Bronchial epithelial cell (primary cell): ENCODE results near the gene PRAMEF2. TPM values are rescaled to one million over a fixed set of nuclear protein-coding genes. Genes with fewer than 3 reads are reported as not detected.
"Not testable (repeated sequence)": the region's sequence is repeated elsewhere in the genome, so short reads cannot be mapped to it uniquely, and the experiment has no call there.

Experiments used
- DNase-seq: peaks from one replicate; pipeline ENCODE4 v3.0.0-alpha.2; 2010; ENCODE audit warnings: low read depth
- FAIRE-seq: peaks from 2 replicates; lab custom pipeline; 2011; peaks lifted over from hg19 to GRCh38; lab: Jason Lieb, UNC
- H3K27me3 ChIP-seq: 2 replicates; pipeline ENCODE4 v1.5.1; 2011; ENCODE audit warnings: low read length; ENCODE audit not compliant: control insufficient read depth, insufficient read depth
- H3K36me3 ChIP-seq: 2 replicates; pipeline ENCODE4 v1.5.1; 2011; ENCODE audit warnings: low read length; ENCODE audit not compliant: control insufficient read depth, insufficient read depth
- H3K4me3 ChIP-seq: 2 replicates; pipeline ENCODE4 v1.5.1; 2011; ENCODE audit warnings: mild to moderate bottlenecking, low read depth, low read length, control low read depth
- CTCF ChIP-seq: IDR thresholded peaks from 2 replicates; pipeline ENCODE4 v1.5.1; 2011; ENCODE audit warnings: mild to moderate bottlenecking, moderate library complexity, low read length, control low read depth, inconsistent platforms; ENCODE audit not compliant: insufficient read depth, severe bottlenecking
- total RNA-seq: library from RNA; depleted of rRNA; stranded (reverse); fragments of >200 nt; gene quantifications from 2 replicates; pipeline ENCODE4 v1.2.1, GENCODE V29; 2014

The PRAMEF2 gene
- total RNA-seq, 1 donor from 2014 or later: not detected

- DNase-seq (peak; percentile 40), FAIRE-seq (no peak)
- no peaks in the 10 kb centered on the region for H3K27me3 ChIP-seq
- TF ChIP-seq CTCF: no peak
- H3K4me3 ChIP-seq: no peak overlapping the region
- H3K36me3 ChIP-seq: no peaks in the 10 kb centered on the region
Observed at GRCh38 chr1:12851779-12852178, 5.1 kb upstream of the PRAMEF2 start.

- not testable (repeated sequence) for H3K4me3 ChIP-seq, DNase-seq, H3K27me3 ChIP-seq, FAIRE-seq, H3K36me3 ChIP-seq
Observed at GRCh38 chr1:12863131-12863880, 6.4 kb downstream of the PRAMEF2 start.

GRCh38 chr1:12878453-12878852, 21.6 kb downstream of the PRAMEF2 start:
- not testable (repeated sequence) for DNase-seq, FAIRE-seq, H3K36me3 ChIP-seq, H3K27me3 ChIP-seq, H3K4me3 ChIP-seq

- FAIRE-seq, H3K27me3 ChIP-seq, H3K4me3 ChIP-seq, DNase-seq, H3K36me3 ChIP-seq: not testable (repeated sequence)
Observed at GRCh38 chr1:12886101-12886500, 29.2 kb downstream of the PRAMEF2 start, which contains the start of gene PRAMEF4. TSS of gene PRAMEF4 (minus strand) at chr1:12886201. CDS start at chr1:12883394, 2,807 bp downstream.

- not testable (repeated sequence) for DNase-seq, FAIRE-seq, H3K27me3 ChIP-seq, H3K36me3 ChIP-seq, H3K4me3 ChIP-seq
Observed at GRCh38 chr1:12898170-12898569, 41.3 kb downstream of the PRAMEF2 start, which contains the start of gene PRAMEF10. TSS of gene PRAMEF10 (minus strand) at chr1:12898270. CDS start at chr1:12895847, 2,423 bp downstream.

GRCh38 chr1:12899186-12899585, 42.3 kb downstream of the PRAMEF2 start:
- not testable (repeated sequence) for DNase-seq, H3K4me3 ChIP-seq, H3K27me3 ChIP-seq, H3K36me3 ChIP-seq, FAIRE-seq

GRCh38 chr1:12903793-12904572, 47.1 kb downstream of the PRAMEF2 start:
- not testable (repeated sequence) for FAIRE-seq, H3K27me3 ChIP-seq, DNase-seq, H3K4me3 ChIP-seq, H3K36me3 ChIP-seq

Other genes starting within 250 kb of the PRAMEF2 start
- 29.3 and 63.7 TPM in 2 replicates for gene DHRS3, start 238.9 kb upstream of the PRAMEF2 start, total RNA-seq
- gene AADACL4, start 213.0 kb upstream of the PRAMEF2 start, total RNA-seq: not detected in 2 replicates
- gene AADACL3, start 141.0 kb upstream of the PRAMEF2 start, total RNA-seq: under 0.01 TPM in 1 of 2 replicates, not detected in the other
- gene CFAP107, start 110.9 kb upstream of the PRAMEF2 start, total RNA-seq: not detected in 2 replicates
- gene PRAMEF12, start 83.3 kb upstream of the PRAMEF2 start, total RNA-seq: not detected in 2 replicates
- gene PRAMEF1, start 65.7 kb upstream of the PRAMEF2 start, total RNA-seq: not detected in 2 replicates
- not detected in 2 replicates for gene PRAMEF11, start 25.7 kb upstream of the PRAMEF2 start, total RNA-seq
- not detected in 2 replicates for gene HNRNPCL1, start 8.4 kb upstream of the PRAMEF2 start, total RNA-seq
- not detected in 2 replicates for gene PRAMEF4, start 29.1 kb downstream of the PRAMEF2 start, total RNA-seq
- not detected in 2 replicates for gene PRAMEF10, start 41.2 kb downstream of the PRAMEF2 start, total RNA-seq
- gene PRAMEF7, start 59.5 kb downstream of the PRAMEF2 start, total RNA-seq: not detected in 2 replicates
- not detected in 2 replicates for gene PRAMEF6, start 90.5 kb downstream of the PRAMEF2 start, total RNA-seq
- gene PRAMEF27, start 199.5 kb downstream of the PRAMEF2 start, total RNA-seq: not detected in 2 replicates
- gene HNRNPCL3, start 203.7 kb downstream of the PRAMEF2 start, total RNA-seq: not detected in 2 replicates
- gene PRAMEF25, start 213.7 kb downstream of the PRAMEF2 start, total RNA-seq: not detected in 2 replicates